SK-N-SH (cell line): ENCODE data around the gene DGKH.

Source experiments
- CTCF ChIP-seq: fragments of 200-600 bp; sonication (generic); IDR thresholded peaks from 2 replicates; pipeline ENCODE4 v1.6.1; 2017; ENCODE audit warnings: antibody characterized with exemption, mild to moderate bottlenecking, moderate library complexity
- EZH2phosphoT487 ChIP-seq: fragments of 200-600 bp; sonication (generic); IDR thresholded peaks from 2 replicates; pipeline ENCODE4 v1.6.1; 2017; ENCODE audit warnings: low read depth, mixed run types, mild to moderate bottlenecking, antibody characterized with exemption, moderate library complexity, borderline replicate concordance
- FOXJ3 ChIP-seq: sonication (generic); formaldehyde crosslinking; IDR thresholded peaks from 2 replicates; pipeline ENCODE4 v1.5.1; 2020; ENCODE audit warnings: mild to moderate bottlenecking, missing genetic modification reagents
- FOXM1 ChIP-seq: IDR thresholded peaks from 2 replicates; pipeline ENCODE4 v1.4.0; 2012; ENCODE audit warnings: low read depth, mild to moderate bottlenecking
- JUND ChIP-seq: IDR thresholded peaks from 2 replicates; pipeline ENCODE4 v1.4.0; 2012
- RAD21 ChIP-seq: IDR thresholded peaks from 2 replicates; pipeline ENCODE4 v1.6.1; 2012; ENCODE audit warnings: mild to moderate bottlenecking, low read length
- SMC3 ChIP-seq: IDR thresholded peaks from 2 replicates; pipeline ENCODE4 v1.6.1; 2012; ENCODE audit warnings: low read depth, low read length, improper control_type of control experiment
- USF2 ChIP-seq: fragments of 150-350 bp; IDR thresholded peaks from 2 replicates; pipeline ENCODE4 v1.6.1; 2017; ENCODE audit warnings: antibody characterized with exemption, low read length, low read depth, borderline replicate concordance
- YY1 ChIP-seq: IDR thresholded peaks from 2 replicates; pipeline ENCODE4 v1.4.0; 2012; ENCODE audit warnings: low read depth, mild to moderate bottlenecking

DNA sequence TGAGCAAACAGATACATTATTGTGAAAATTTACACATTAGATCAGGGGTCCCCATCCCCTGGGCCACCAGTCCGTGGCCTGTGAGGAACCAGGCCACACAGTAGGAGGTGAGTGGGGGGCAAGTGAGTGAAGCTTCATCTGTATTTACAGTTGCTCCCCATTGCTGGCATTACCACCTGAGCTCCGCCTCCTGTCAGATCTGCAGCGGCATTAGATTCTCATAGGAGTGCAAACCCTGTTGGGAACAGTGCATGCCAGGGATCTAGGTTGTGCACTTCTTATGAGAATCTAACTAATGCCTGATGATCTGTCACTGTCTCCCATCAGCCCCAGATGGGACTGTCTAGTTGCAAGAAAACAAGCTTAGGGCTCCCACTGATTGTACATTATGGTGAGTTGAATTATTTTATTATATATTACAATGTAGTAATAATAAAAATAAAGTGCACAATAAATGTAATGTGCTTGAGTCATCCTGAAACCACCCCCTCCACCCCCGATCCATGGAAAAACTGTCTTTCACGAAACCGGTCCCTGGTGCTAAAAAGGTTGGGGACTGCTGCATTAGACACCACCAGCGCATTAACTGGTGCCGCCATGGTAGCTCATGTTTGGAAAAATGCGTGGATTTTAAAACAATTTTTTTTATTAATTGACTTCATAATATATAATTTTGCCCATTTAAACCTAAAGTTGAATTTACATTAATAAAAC, 51.7 kb downstream of the DGKH start:
- TF ChIP-seq CTCF = no peak
- TF ChIP-seq FOXM1 = no peak
- TF ChIP-seq EZH2phosphoT487 = no peak
- TF ChIP-seq JUND = no peak
- TF ChIP-seq FOXJ3 (CRISPR knock-in tag) = no peak
- TF ChIP-seq YY1 = no peak
- no peak for TF ChIP-seq USF2
- no peak for TF ChIP-seq SMC3
- TF ChIP-seq RAD21 = no peak
